NT2/D1 (cell line): Measurements from ENCODE around the gene PPP1R1B.

Source experiments
- SUZ12 ChIP-seq: IDR thresholded peaks from 2 replicates; pipeline ENCODE4 v1.6.1; 2011; ENCODE audit not compliant: insufficient read length, insufficient read depth; ENCODE audit errors: extremely low read depth
- ZNF274 ChIP-seq: IDR thresholded peaks from 2 replicates; pipeline ENCODE4 v1.6.1; 2011; ENCODE audit warnings: mild to moderate bottlenecking, low read depth, low read length

DNA sequence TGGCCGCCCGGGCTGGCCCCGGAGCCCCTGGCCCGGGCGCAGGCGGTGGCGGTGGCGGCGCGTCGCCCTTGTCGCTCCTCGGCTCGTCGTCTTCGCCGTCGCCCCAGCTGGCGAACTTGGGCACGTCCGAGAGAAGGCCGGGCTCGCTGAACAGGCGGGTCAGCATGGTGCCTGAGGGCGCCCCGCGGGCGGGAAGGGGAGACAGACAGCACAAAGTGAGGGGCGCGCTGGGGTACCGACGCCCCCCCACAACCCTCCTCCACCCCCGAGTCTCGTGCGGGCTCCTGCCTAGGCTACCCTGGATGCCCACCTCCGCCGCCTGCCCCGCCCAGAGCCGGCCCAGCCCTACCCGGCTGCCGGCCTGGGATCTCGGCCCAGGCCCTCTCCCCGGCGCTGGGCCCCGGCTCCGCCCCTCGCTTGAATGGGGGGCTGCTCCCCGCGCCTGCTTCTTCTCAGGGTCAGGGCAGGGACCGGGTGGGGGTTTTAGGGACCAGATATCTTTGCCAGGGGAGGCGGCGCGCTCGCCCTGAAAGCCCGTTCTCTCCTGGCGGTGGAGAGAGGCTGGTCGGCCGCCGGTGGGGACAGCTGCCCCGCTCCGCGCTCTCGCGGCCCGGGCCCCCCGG is 20.2 kb upstream of the PPP1R1B start:
- TF ChIP-seq ZNF274 (no peak), SUZ12 (no peak)
